Femur (tissue), 1 donor: ENCODE results near the gene PTPRN2.
"Not testable (repeated sequence)": the region's sequence is repeated elsewhere in the genome, so short reads cannot be mapped to it uniquely, and the experiment has no call there.

Experiments used
- DNase-seq: peaks from one replicate; pipeline ENCODE4 v3.0.0-alpha.2; 2017

The PTPRN2 gene

DNA sequence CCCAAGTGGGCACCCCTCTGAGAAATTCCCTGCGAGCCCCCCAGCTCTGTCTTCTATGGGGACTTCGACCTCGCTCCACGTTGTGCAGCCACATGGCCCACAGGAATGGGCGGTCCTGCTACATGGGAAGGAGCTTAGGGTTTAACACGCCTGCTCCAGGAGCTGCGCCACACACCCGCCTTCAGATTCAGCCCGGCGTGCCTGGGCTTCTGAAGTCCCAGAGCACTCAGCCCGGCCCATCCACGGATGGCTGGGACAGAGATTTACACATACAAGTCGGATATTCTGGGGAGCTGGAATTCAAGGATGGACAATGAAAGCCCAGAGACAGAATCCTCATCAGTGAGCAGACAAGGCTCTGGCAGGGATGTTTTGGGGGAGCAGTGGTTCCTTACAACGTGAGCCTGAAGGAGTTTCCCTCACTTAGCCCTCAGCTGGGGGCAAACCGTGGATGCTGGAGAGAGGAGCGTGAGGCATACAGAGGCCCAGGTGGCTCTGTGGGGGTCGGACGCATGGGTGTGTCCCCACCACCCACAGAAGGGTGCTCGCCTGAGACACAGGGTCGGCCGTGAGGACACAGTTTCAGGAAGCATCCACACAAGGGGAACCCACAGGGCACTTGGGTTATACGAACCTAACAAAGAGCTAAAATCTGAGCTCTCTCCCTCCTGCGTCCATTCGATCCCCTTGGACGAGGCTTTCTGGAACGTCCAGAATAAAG lies 877.9 kb downstream of the PTPRN2 start:
- DNase-seq: no peak

DNA sequence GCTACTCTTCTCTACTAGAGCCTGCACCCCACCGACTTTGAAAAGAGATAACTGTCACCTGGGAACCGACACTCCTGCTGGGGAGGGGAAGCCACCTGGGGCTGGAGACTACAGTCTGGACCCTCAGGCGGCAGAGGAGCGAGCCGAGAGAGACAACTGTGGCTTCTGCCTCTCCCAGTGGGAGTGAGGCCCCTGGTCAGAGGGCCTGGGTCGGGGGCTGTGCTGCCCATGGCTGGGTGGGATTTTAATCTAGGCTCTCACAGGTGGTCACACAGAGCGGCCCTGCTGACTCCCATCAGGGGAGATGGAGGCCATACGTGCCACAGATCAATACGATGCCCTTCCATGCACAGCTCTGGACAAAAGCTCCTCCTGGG lies 878.7 kb downstream of the PTPRN2 start:
- no peak for DNase-seq

GRCh38 chr7:157707983-157708918 lies 879.4 kb downstream of the PTPRN2 start:
- DNase-seq: no peak

GRCh38 chr7:157704365-157704764 lies 883.3 kb downstream of the PTPRN2 start:
- DNase-seq: no peak

DNA sequence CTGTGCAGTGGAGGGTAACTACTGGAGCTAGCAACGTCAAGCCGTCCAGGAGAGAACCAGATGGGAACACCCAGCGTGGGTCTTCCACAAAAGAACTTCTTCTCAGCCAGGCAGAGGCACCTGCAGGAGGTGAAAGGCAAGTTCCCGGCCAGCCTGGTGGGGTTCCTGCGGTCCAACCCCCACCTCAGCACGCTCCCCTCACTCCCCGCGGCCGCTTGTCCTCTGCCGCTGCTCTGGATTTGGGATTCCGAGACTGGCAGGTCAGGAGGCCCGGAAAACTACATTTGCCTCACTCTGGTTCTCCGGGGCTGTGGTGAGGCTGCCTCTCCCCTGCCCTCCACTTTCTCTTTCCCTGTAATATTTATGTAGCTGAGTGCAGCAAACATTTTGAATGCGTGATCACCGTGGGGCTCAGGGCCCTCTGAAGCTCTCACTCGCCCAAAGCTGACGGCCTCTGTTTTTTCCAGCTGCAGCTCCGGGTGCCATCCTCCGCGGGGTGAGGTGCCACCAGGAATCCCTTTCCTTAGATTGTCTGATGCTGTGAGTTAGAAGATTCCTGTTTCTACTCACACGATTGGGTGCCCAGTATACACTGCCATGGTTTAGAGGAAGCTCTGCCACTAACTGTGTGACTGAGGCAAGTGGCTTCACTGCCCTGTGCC lies 884.0 kb downstream of the PTPRN2 start:
- DNase-seq: no peak

DNA sequence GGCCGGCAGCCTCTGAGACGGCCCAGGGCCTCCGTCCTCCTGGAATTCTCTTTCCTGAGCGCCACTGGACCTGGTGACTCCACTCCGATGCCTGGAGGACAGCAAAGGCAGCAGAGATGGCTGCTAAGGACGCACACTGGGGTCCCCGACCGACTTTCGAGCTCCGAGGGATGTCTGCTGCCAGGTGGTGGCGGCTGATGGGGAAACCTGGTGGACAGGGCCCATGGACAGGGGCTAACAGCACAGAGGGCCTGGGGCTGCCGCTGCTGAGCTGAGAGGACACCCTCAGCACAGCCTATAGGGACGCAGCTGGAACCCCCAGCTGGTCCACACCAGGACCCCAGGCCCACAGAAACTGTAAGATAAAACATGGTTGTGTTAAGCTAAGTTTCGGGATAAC lies 884.5 kb downstream of the PTPRN2 start:
- DNase-seq: no peak

GRCh38 chr7:157702311-157703023 lies 885.2 kb downstream of the PTPRN2 start:
- no peak for DNase-seq

DNA sequence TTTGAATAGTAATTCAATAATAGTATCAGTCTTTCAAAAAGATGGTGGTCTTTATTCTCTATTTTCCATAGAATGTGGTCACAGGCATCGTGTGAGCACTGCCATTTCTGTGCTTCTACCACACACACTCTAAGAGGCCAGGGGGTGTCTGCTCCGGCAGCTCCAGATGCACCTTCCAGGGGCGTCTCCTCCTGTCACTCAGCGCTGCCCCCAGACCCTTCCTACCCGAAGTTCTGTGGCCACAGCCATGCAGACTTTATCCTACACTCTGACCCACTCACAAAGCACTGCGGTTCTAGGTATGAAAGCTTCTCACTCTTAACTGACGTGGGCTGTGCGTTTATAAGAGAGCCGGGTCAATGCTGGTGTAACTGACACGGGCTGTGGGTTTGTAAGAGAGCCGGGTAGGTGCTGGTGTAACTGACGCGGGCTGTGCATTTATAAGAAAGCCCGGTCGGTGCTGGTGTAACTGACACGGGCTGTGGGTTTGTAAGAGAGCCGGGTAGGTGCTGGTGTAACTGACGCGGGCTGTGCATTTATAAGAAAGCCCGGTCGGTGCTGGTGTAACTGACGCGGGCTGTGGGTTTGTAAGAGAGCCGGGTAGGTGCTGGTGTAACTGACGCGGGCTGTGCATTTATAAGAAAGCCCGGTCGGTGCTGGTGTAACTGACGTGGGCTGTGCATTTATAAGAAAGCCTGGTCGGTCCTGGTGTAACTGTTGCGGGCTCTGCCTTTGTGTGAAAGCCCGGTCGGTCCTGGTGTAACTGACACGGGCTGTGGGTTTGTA lies 886.0 kb downstream of the PTPRN2 start:
- not testable (repeated sequence) for DNase-seq

DNA sequence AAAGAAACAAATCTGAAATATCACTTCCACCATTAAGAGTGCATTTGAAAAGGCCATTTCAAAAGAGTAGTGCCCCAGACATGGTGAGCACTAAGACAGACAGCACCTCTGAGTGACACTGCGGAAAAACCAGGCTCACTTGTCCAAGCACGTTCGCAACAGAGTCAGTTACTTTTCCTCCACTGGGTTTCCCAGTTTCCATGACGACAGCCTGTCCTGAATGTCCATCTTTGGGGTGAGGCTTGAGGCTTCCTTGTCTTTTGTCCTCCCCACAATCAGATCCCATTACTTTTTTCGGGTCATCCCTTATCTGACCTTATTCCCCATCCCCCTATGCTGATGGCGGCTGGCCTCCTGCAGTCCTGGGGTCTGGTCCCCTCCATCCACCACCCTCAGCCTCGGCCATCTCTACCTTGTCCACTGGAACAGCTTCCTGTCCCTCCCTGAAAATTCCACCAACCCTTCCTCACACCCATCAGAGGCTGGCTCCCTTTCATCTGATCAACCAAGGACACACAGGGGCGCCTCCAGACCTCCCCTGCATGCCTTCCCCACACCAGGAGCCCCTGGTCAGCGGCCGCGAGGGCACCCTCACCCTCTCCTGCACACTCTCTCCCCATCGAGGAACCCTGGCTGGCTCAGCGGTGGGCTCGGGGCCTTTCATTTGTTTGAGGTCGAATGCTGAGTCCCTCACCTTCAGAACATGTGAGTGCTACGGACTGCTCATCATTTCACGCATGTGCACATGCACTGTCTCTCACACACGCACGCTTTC lies 887.2 kb downstream of the PTPRN2 start:
- DNase-seq: no peak

GRCh38 chr7:157699357-157700013 lies 888.1 kb downstream of the PTPRN2 start:
- DNase-seq: no peak

- DNase-seq: not testable (repeated sequence)
Observed at GRCh38 chr7:157697287-157697686, 890.3 kb downstream of the PTPRN2 start.

- not testable (repeated sequence) for DNase-seq
Observed at GRCh38 chr7:157695609-157696008, 892.0 kb downstream of the PTPRN2 start.

DNA sequence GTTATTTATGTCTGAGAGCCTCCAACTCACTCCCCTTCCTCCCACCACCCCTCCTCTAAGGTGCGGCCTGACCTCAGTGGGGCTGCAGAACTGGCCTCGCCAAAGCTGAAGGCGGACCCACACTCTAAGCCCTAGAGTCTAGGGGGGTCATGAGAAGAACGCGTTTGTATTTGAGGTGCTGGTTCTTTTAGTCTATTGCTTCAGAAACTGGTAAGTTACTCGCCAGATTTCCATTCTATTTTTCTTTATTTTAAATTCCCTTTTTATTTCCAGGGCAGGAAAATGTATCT lies 893.3 kb downstream of the PTPRN2 start:
- DNase-seq: no peak

DNA sequence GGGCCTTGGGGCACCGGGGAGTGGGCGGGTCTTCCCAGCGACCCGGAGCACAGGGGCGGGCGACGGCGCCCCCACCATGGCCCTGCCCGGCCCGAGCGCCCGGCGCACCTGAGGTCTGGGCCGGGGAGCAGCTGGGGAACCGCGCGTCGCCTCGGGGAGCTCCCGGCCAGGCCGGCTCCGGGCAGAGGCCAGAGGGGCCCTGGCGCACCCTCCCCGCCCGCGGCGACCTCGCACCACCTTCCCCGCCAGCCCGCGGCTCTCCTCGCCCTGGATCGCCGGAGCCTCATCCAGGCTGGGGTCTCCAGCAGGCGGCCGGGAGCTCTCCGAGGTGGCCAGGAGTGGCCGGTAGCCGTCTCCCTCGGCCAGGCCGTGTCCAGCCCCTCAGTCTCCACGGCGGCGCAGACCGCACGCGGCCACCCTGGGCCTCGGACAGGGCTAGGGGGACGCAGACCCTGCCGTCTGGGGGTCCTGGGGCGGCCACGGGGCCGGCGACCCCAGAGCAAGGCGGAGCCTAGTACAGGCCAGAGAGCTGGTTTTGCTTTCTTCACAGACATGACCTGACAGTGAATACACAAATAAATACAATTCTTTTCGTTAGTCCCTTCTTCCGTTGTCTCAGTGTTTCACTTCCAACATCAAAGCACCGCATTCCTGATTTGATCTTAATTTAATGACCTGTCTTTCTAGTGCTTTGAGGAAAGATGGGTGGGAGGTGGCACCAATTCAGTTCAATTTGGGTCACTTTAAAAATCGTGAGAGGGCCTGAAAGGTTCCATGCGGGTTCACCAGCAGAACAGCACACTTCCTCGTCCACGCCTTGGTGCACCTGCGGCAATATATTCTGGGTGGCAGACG lies 893.9 kb downstream of the PTPRN2 start:
- DNase-seq: no peak

DNA sequence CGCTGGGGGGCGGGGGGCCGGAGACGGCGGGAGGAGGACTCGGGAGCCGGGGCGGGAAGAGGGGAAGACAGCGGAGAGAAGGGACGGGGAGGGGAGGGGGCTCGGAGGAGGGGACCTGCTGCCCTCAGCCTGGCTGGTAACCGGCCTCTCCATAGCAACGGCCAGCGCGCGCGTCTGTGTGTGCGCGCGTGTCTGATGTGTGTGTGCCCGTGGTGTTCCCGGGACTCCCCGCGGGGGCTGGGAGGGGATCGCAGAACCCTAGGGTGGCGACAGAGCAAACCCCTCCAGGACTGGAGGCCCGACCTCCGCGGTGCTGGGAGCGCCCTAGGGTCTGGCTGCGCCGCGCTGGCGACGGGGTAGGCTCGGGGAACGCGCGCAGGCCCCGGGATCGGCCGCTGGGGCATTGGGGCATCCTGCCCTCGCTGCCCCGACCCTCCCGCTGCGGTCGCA lies 894.5 kb downstream of the PTPRN2 start:
- no peak for DNase-seq

DNA sequence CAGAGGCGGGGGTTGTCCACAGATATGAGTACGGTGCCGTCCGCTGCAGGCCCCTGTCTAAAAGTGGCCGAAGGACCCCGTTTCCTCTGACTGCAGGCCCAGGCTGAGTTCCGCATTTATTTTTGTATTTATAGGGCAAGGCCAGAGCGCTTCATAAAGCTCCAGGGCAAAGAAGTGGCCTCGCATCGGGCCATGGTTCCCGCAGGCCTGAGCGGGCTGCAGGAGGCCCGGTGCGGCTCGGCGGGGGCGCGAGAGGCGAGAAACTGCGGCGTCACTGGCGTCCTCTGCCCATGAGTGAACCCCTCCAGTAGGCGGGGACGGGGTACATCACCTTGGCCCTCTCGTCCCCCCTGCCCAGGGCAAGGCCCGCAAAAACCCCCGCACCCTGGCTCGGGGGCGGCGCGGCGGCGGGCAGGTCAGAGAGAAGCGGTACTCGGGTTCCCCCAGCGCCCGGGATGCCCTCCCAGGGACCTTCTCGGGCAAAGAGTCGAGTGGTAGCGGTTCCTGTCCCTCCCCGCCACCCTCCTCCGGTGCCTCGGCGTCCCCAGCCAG lies 895.1 kb downstream of the PTPRN2 start:
- no peak for DNase-seq

DNA sequence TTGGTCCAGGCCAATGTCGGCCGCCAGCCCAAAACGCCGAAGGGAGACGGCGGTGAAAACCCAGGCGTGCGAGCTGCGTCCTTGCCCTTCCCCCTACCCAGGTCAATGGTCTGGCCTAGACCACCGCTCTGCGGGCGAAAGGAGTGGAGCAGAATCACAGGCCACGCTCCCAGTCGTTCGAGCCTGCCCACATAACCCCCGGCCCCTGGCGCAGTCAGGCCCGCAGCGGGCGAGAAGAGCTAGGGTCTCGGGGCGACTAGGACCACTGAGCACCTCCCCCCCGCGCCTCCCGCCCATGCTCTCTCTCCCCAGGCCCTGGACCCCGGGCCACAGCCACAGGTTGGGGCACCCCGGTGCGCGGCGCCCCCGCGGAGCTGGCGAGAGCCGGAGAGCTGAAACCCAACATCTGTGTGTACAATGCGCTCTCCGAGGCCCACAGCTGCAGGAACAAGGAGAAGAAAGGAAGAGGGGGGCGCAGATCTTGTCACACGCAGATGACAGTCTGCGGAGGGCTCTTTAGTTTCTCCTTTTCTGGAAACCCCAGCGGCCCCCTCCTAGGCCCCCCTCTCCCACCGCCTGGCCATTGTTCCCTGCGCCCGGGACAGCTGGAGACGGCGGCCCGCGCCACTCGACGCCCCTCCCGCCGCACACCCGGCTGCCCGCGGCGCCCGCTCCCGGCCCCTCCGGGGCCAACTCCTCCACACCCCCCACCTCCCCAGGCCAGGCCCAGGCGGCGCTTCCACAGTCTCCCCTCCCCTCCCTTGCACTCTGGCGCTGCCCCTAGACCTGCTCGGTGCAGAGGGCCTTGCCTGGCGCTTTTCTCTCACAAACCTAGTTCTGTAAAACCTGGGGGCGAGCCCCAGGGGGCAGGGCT lies 895.8 kb downstream of the PTPRN2 start:
- no peak for DNase-seq

GRCh38 chr7:157690833-157691585 lies 896.6 kb downstream of the PTPRN2 start:
- DNase-seq: peak; percentile 83
